ENCODE data around the gene N4BP2L1.
A peak's percentile ranks its signal among the peaks of the same experiment; 100 is the strongest.

N4BP2L1 gene

GRCh38 chr13:32427852-32428580 lies at the start of gene N4BP2L1:
Gene N4BP2L1 (minus strand): TSS chr13:32428130. CDS start chr13:32428082, 48 bp downstream.
- DNase-seq (ENCODE audit: low read depth): peak; percentile 87

GRCh38 chr13:32476892-32477291 lies 49.0 kb upstream of the N4BP2L1 start:
- no peak for DNase-seq (ENCODE audit: low read depth)

- no peak for DNase-seq (ENCODE audit: low read depth)
Observed at GRCh38 chr13:32476021-32476731, 48.2 kb upstream of the N4BP2L1 start.

- no peak for DNase-seq (ENCODE audit: low read depth)
Observed at GRCh38 chr13:32474999-32475792, 47.3 kb upstream of the N4BP2L1 start.

- DNase-seq (ENCODE audit: low read depth): no peak
Observed at GRCh38 chr13:32473650-32474049, 45.7 kb upstream of the N4BP2L1 start.

GRCh38 chr13:32472194-32472621 lies 44.3 kb upstream of the N4BP2L1 start:
- DNase-seq (ENCODE audit: low read depth): no peak

GRCh38 chr13:32471187-32471922 lies 43.4 kb upstream of the N4BP2L1 start:
- DNase-seq (ENCODE audit: low read depth): no peak

GRCh38 chr13:32468502-32469142 lies 40.7 kb upstream of the N4BP2L1 start:
- DNase-seq (ENCODE audit: low read depth): no peak

GRCh38 chr13:32456591-32456990 lies 28.7 kb upstream of the N4BP2L1 start:
- no peak for DNase-seq (ENCODE audit: low read depth)

GRCh38 chr13:32455594-32455903 lies 27.6 kb upstream of the N4BP2L1 start:
- DNase-seq (ENCODE audit: low read depth): no peak

- DNase-seq (ENCODE audit: low read depth): no peak
Observed at GRCh38 chr13:32454886-32455593, 27.1 kb upstream of the N4BP2L1 start.

- no peak for DNase-seq (ENCODE audit: low read depth)
Observed at GRCh38 chr13:32453981-32454380, 26.1 kb upstream of the N4BP2L1 start.

GRCh38 chr13:32448972-32449371 lies 21.0 kb upstream of the N4BP2L1 start:
- DNase-seq (ENCODE audit: low read depth): no peak

GRCh38 chr13:32447894-32448623 lies 20.1 kb upstream of the N4BP2L1 start:
- no peak for DNase-seq (ENCODE audit: low read depth)

- no peak for DNase-seq (ENCODE audit: low read depth)
Observed at GRCh38 chr13:32446773-32447465, 19.0 kb upstream of the N4BP2L1 start.

GRCh38 chr13:32446220-32446619 lies 18.3 kb upstream of the N4BP2L1 start:
- DNase-seq (ENCODE audit: low read depth): no peak

GRCh38 chr13:32445461-32445860 lies 17.5 kb upstream of the N4BP2L1 start:
- DNase-seq (ENCODE audit: low read depth): no peak

GRCh38 chr13:32443111-32443510 lies 15.2 kb upstream of the N4BP2L1 start:
- no peak for DNase-seq (ENCODE audit: low read depth)

- DNase-seq (ENCODE audit: low read depth): no peak
Observed at GRCh38 chr13:32438871-32439270, 10.9 kb upstream of the N4BP2L1 start.

GRCh38 chr13:32432856-32433255 lies 4.9 kb upstream of the N4BP2L1 start:
- no peak for DNase-seq (ENCODE audit: low read depth)
